Ishikawa (cell line): ENCODE data around the gene PTPRJ.

Experiments
- RAD21 ChIP-seq: IDR thresholded peaks from 2 replicates; pipeline ENCODE4 v1.6.1; 2012; ENCODE audit warnings: low read depth
- USF1 ChIP-seq: IDR thresholded peaks from 2 replicates; pipeline ENCODE4 v1.6.1; 2012

- TF ChIP-seq USF1 (no peak), RAD21 (no peak)
These were observed 113.7 kb downstream of the PTPRJ start for GRCh38 chr11:48093795-48094642.
